ENCODE results near the gene DEPDC1. TPM values are rescaled to one million over a fixed set of nuclear protein-coding genes. Genes with fewer than 3 reads are reported as not detected.

The DEPDC1 gene, protein sequence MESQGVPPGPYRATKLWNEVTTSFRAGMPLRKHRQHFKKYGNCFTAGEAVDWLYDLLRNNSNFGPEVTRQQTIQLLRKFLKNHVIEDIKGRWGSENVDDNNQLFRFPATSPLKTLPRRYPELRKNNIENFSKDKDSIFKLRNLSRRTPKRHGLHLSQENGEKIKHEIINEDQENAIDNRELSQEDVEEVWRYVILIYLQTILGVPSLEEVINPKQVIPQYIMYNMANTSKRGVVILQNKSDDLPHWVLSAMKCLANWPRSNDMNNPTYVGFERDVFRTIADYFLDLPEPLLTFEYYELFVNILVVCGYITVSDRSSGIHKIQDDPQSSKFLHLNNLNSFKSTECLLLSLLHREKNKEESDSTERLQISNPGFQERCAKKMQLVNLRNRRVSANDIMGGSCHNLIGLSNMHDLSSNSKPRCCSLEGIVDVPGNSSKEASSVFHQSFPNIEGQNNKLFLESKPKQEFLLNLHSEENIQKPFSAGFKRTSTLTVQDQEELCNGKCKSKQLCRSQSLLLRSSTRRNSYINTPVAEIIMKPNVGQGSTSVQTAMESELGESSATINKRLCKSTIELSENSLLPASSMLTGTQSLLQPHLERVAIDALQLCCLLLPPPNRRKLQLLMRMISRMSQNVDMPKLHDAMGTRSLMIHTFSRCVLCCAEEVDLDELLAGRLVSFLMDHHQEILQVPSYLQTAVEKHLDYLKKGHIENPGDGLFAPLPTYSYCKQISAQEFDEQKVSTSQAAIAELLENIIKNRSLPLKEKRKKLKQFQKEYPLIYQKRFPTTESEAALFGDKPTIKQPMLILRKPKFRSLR
- 27.2 and 45.2 TPM in 2 replicates for total RNA-seq

DNA sequence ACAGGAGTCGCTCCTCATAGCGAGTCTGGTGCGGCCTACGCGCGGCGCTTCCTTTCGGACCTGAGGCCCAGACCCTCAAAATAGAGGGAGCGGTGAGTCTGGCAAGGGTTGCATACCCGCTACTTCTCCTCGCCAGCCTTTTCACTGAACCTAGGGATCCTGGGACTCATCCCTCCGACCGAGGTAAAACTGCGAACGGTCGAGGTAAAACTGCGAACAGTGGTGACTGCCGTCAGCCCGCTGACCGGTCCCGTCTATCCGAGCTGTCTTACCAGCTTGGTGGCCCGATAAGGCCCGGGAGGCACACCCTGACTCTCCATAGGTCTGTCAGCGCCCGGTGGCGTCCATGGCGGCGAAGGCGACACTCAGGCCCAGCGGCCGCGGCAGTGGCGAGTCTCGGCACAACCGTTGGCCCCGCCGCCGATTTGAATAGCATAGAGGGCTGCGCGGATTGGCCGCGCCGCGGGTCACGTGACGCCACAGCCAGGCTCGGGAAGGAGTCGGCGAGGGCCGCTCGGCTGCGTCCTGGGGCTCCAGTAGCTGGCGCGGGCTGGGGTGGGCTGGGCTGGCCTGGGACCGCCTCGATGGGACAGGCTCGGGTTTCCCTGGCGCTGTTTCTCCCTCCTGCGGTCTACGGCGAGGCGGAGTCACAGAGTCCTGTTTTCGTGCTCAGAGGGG is at the start of gene DEPDC1:
Gene DEPDC1 (minus strand): TSS at position 403 of the 678 bp plus-strand sequence. CDS start 83 bp downstream, at position 320.

DNA sequence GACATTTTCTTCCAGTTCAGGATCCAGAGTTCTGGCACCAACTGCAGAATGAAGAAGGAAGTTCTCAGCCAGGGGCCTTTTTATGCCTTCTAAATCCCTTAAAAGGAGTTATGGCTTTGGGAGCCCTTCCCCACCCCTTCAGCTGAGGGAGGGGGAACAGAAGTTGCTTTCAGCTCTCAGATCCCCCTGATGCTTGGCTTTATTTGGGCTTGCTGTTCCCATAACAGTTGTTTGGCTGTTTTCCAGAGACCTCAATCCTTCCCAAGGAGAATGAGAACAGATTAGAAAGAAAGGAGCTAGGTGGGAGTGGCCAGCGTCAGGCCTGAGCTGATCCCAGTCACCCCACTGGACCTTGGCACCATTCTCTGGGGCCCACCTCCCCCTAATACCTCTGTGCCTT is 47.0 kb downstream of the DEPDC1 start, which contains the start of gene RPE65:
Gene RPE65 (minus strand): TSS at position 54 of the 400 bp plus-strand sequence. CDS start 49 bp downstream, at position 5.

Other genes with a start within 250 kb of the DEPDC1 start
- gene RPE65, start 47.1 kb downstream of the DEPDC1 start, total RNA-seq: not detected in 2 replicates

Data from bronchus fibroblast of lung (primary cell).